Fibroblast of skin of back (primary cell): ENCODE measurements around the gene ZFYVE28.
"Not testable (repeated sequence)": the region's sequence is repeated elsewhere in the genome, so short reads cannot be mapped to it uniquely, and the experiment has no call there.

Source experiments
- DNase-seq: peaks from one replicate; pipeline ENCODE4 v3.0.0-alpha.2; 2013

The ZFYVE28 gene

GRCh38 chr4:2286904-2287593 is 131.4 kb downstream of the ZFYVE28 start:
- DNase-seq, result no peak

DNA sequence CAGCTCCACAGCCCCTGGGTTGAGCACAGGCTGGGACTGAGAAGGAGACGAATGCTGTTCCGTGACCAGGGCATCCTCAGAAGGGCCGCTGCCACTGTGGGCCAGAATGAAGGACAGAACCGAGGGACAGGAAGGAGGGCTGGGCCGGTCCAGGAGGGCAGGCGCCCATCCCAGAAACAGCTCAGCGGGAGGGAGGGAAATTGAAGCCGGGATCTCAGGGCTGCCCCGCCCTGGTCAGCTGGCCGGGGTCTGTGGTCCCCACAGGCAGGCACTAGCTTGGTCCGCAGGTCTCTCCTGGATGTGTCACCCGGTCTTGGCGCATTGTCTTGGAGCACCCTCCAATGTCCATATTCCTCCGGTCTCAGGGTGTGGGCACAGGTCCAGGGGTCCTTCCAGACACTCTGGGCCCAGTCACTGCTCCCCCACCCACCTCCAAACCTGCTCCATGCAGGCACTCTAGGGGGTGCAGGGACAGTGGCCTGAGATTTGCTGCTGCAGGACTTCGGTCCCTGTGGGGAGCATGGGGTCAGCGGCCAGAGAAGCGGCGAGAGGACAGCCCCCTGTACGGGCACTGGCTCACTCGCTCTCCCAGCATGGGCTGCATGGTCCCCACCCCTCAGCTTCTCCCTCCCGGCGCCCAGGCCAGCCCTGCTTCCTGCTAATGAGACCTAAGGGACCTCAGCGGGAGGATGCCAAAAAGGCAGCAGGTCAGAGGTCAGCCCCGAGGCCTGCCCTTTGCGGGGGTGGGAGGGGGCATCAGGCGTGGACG is 132.6 kb downstream of the ZFYVE28 start:
- DNase-seq, result no peak

- peak; percentile 71 for DNase-seq
These were observed 133.4 kb downstream of the ZFYVE28 start for GRCh38 chr4:2284934-2285612.

DNA sequence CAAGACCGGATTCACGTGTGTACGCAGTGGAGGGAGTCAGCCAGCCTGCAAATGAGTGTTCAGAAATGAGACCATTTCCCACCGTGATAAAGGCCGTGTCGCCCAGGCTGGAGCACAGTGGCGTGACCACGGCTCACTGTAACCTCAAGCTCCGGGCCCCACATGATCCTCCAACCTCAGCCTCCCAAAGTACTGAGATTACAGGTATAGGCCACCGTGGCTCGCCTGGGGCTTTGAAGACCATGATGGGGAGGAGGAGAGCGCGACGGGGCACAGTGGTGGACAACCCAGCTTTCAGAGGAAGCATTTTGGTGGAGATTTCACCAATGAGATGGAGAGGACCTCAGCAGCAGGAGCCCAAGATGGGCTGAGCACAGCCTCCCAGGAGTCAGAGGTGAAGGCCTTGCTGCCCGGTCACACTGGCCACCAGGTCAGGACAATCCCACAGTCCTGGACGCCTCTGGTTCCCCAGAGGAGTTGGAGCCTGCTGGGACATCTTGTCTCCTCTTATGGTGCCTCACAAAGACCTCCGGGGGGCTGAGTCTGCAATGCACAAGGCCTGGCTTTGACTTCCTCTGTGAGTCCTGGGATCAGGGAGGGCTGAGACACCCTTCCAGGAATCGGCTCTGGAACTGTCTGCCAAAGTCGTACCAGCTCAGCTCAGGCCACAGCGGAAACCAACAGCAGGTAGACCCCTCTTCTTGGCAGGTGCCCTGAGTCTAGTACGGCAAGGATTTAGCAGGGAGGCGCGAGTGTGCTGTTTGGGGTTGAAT is 134.1 kb downstream of the ZFYVE28 start:
- DNase-seq, result no peak

DNA sequence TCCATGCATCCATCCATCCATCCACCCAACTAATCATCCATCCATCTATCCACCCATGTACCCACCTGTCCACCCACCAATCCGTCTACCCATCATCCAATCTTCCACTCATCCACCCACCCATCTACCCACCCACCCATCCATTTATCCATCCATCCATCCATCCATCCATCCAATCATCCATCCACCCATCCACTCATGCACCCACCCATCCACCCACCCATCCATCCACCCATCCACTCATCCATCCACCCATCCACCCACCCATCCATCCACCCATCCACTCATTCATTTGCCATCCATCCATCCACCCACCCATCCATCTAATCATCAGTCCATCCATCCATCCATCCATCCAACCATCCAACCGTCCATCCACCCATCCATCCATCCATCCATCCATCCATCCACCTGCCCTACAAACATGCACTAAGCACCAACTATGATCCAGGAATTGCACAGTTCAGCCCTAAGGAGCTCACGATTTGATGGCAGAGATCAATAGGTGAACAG is 135.2 kb downstream of the ZFYVE28 start:
- no peak for DNase-seq

- DNase-seq, result no peak
These were observed 136.7 kb downstream of the ZFYVE28 start for GRCh38 chr4:2281575-2282343.

DNA sequence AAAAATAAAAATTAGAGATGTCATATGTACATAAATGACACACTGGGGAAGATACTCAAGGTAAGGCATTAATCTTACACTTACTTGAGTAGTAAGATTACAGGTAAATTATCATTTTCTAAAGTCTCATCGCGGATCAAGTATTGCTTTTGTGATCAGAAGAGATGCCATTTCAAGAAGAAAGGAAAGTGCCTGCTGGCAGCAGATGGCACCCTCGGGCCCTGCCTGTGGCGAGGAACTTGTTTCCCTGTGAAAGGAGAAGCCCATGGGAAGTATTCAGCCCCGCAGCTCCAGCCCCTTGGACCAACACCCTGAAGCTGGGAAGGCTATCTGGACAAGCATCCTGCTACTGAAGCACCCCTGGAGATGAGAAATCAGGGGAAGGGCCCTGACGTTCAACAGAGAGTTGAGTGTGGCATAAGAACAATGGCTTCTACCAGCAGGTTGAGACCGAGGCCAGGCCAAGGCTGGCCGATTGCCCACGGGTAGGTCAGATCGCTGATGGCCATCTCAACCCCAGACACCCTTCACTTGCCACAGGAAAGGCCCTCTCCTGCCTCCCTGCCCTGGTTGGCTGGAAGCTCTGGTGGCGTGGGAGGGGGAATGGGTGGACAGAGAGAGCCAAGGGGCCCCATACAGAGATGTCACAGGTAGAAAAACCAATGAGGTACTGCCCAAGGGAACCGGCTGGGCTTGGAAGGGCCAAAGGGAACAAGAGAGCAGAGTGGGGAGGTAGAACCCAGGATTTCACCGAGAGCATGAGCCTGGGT is 137.7 kb downstream of the ZFYVE28 start:
- no peak for DNase-seq

GRCh38 chr4:2277956-2278355 is 140.5 kb downstream of the ZFYVE28 start:
- DNase-seq, result no peak

- DNase-seq, result no peak
These were observed 141.7 kb downstream of the ZFYVE28 start for GRCh38 chr4:2276581-2277325.

DNA sequence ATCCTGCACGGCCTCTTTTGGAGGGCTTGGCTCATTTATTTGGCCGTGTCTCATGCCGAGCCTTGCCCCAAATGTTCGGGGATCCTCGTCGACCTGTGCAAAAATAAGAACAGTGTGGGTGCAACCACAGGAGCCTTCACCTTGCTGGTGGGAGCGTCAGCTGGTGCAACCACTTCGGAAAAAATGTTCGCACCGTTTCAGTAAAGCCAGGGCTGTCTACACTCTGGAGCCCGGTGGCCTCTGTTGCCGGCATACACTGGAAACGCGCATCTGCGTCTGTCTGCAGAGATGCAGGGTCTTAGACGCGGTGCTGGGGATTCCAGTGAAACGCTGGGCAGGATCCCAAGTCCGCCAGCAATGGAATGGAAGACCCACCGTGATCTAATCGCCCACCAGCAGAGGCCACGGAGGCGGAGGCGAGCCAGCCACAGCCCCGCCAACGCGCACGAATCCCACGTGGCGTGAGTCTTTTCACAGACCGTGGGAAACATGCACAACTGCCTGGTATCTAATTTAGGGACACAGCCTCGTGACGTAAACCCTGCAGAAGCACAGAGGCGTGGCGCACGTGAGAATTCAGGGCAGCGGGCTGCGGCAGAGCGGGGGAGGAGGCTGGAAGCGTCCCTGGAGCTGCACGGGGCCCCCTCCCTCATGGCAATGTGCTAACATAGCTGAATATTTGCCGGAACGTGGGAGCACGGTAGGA is 142.7 kb downstream of the ZFYVE28 start:
- no peak for DNase-seq

DNA sequence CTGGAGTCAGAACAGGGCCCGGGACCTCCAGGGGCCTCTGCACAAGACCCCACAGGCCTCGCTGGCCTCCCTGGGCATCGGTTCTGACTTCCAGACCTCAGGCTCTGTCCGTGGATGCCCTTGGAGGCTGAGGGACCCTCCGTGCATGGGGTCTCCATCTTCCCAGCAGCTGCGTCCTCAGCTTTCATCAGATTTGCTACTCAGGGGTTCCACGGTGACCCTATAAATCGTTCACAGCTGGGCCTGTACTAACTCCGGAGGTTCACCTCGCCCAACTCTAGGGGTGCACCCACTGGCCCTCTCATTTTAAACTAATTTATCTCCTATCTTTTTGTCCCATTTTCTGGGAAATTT is 143.4 kb downstream of the ZFYVE28 start:
- DNase-seq, result not testable (repeated sequence)

DNA sequence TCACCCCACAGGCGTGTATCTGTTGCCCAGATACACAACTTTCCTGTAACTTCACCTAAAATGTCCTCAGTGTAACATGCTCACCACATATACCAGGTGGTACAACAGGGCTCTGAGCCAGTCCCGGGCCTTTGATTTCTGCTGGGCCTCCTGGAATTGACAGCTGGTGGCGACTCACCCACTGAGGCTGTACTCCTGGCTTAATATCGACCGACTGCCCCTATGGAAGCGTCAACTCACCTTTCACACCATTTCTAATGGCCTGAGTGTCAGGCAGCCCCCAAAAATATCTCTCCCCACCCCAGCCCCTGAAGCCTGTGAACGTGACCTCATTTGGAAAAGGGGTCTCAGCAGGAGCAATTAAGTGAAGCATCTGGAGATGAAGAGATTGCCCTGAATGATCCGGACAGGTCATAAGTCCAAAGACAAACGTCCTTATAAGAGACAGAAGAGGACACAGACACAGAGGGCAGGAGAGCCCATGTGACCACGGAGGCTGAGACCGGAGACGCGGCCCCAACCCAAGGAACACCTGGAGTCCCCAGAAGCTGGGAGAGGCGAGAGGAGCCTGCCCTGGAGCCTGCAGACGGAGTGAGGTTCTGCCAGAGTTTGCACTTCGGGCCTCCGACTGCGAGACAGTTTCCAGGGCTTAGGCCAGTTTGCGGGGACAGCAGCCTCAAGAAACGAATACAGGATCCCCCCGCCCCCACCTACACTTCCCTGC is 144.0 kb downstream of the ZFYVE28 start:
- DNase-seq, result no peak

- no peak for DNase-seq
These were observed 144.7 kb downstream of the ZFYVE28 start for GRCh38 chr4:2273657-2274319.

- DNase-seq, result no peak
These were observed 145.2 kb downstream of the ZFYVE28 start for GRCh38 chr4:2273221-2273620.

- no peak for DNase-seq
These were observed 145.7 kb downstream of the ZFYVE28 start for GRCh38 chr4:2272828-2273120.

GRCh38 chr4:2272026-2272827 is 146.2 kb downstream of the ZFYVE28 start:
- no peak for DNase-seq

- no peak for DNase-seq
These were observed 147.0 kb downstream of the ZFYVE28 start for GRCh38 chr4:2271279-2272025.
